SK-N-SH (cell line): ENCODE results near the gene GPR132.

Experiments
- CTCF ChIP-seq: fragments of 200-600 bp; sonication (generic); IDR thresholded peaks from 2 replicates; pipeline ENCODE4 v1.6.1; 2017; ENCODE audit warnings: antibody characterized with exemption, mild to moderate bottlenecking, moderate library complexity
- EP300 ChIP-seq, 2 experiments: IDR thresholded peaks; 2 replicates each; pipeline versions ENCODE4 v1.4.0 to v1.6.1; 2012; ENCODE audit warnings: borderline replicate concordance in 1 of 2, low read depth in 1 of 2, low read length in 1 of 2
- EZH2phosphoT487 ChIP-seq: fragments of 200-600 bp; sonication (generic); IDR thresholded peaks from 2 replicates; pipeline ENCODE4 v1.6.1; 2017; ENCODE audit warnings: low read depth, mixed run types, mild to moderate bottlenecking, antibody characterized with exemption, moderate library complexity, borderline replicate concordance
- MXI1 ChIP-seq: IDR thresholded peaks from 2 replicates; pipeline ENCODE4 v1.6.1; 2012; ENCODE audit warnings: mild to moderate bottlenecking, low read depth, low read length, improper control_type of control experiment
- PBX3 ChIP-seq: IDR thresholded peaks from 2 replicates; pipeline ENCODE4; 2012
- POLR2AphosphoS5 ChIP-seq: IDR thresholded peaks from 2 replicates; pipeline ENCODE4 v1.6.1; 2012; ENCODE audit warnings: low read depth, low read length
- RAD21 ChIP-seq: IDR thresholded peaks from 2 replicates; pipeline ENCODE4 v1.6.1; 2012; ENCODE audit warnings: mild to moderate bottlenecking, low read length
- SIN3A ChIP-seq: IDR thresholded peaks from 2 replicates; pipeline ENCODE4 v1.6.1; 2012; ENCODE audit warnings: low read depth, mild to moderate bottlenecking, low read length, moderate library complexity, borderline replicate concordance
- SMC3 ChIP-seq: IDR thresholded peaks from 2 replicates; pipeline ENCODE4 v1.6.1; 2012; ENCODE audit warnings: low read depth, low read length, improper control_type of control experiment
- TAF1 ChIP-seq: IDR thresholded peaks from 2 replicates; pipeline ENCODE4 v1.6.1; 2012; ENCODE audit warnings: low read depth, mild to moderate bottlenecking, low read length, moderate library complexity, borderline replicate concordance
- TCF12 ChIP-seq: IDR thresholded peaks from 2 replicates; pipeline ENCODE4 v1.4.0; 2012
- USF2 ChIP-seq: fragments of 150-350 bp; IDR thresholded peaks from 2 replicates; pipeline ENCODE4 v1.6.1; 2017; ENCODE audit warnings: antibody characterized with exemption, low read length, low read depth, borderline replicate concordance
- ZBTB33 ChIP-seq: IDR thresholded peaks from 2 replicates; pipeline ENCODE4 v1.4.0; 2012; ENCODE audit warnings: low read depth, borderline replicate concordance

- TF ChIP-seq RAD21 (no peak), CTCF (no peak), SIN3A (no peak), EZH2phosphoT487 (no peak), SMC3 (no peak), EP300 (IDR thresholded peaks at IDR 0.05; ENCODE audit: borderline replicate concordance in 1 of 2, low read depth in 1 of 2, low read length in 1 of 2) (no peak), TCF12 (no peak), TAF1 (no peak), MXI1 (no peak), ZBTB33 (no peak), PBX3 (no peak), POLR2AphosphoS5 (no peak), USF2 (no peak)
Observed at GRCh38 chr14:105107781-105108515, 42.7 kb upstream of the GPR132 start.
